Hepatocyte (in vitro differentiated cells): ENCODE data around the gene TRIM31. TPM values are rescaled to one million over a fixed set of nuclear protein-coding genes. Genes with fewer than 3 reads are reported as not detected.

Source experiments
- polyA plus RNA-seq: library from polyadenylated mRNA; unstranded; fragments of >200 nt; fragmentation: Nextera tagmentation; extraction: Ambion mirVana; gene quantifications from 2 replicates; pipeline ENCODE4 v1.2.1, GENCODE V29; 2016
- small RNA-seq: library from RNA; depleted of rRNA; stranded (forward); fragments of <200 nt; gene quantifications from one replicate; pipeline ENCODE3, GENCODE V24; 2014
- total RNA-seq: library from RNA; depleted of rRNA; stranded (reverse); fragments of >200 nt; gene quantifications from 2 replicates; pipeline ENCODE4 v1.2.3, GENCODE V29; 2014

The TRIM31 gene
- total and polyA plus RNA-seq, 2 experiments from 2014 or later = 5.0 to 6.3 TPM

Small RNAs within 50 kb of the gene (small RNA-seq; reads per million reads assigned to genes)
- not detected for gene RF00554
- gene RF02219 = not detected
- gene RF02220 = not detected

Other genes with a start within 250 kb of the TRIM31 start
- gene HLA-A, start 170.6 kb downstream of the TRIM31 start, total RNA-seq = 293 and 339 TPM in 2 replicates
- 349 and 350 TPM in 2 replicates for gene HLA-A, start 170.6 kb downstream of the TRIM31 start, polyA plus RNA-seq
- gene POLR1H, start 51.8 kb downstream of the TRIM31 start, total RNA-seq = 20.9 and 21.3 TPM in 2 replicates
- gene POLR1H, start 51.8 kb downstream of the TRIM31 start, polyA plus RNA-seq = 26.5 and 34.8 TPM in 2 replicates
- gene PPP1R11, start 45.9 kb downstream of the TRIM31 start, total RNA-seq = 50.9 and 55.6 TPM in 2 replicates
- 74.5 and 79.6 TPM in 2 replicates for gene PPP1R11, start 45.9 kb downstream of the TRIM31 start, polyA plus RNA-seq
- gene RNF39, start 37.3 kb downstream of the TRIM31 start, total RNA-seq = 0.73 and 1.1 TPM in 2 replicates
- gene RNF39, start 37.3 kb downstream of the TRIM31 start, polyA plus RNA-seq = 2.2 and 3.3 TPM in 2 replicates
- gene TRIM40, start 23.1 kb upstream of the TRIM31 start, total RNA-seq = 0.40 and 1.0 TPM in 2 replicates
- 0.34 and 2.2 TPM in 2 replicates for gene TRIM40, start 23.1 kb upstream of the TRIM31 start, polyA plus RNA-seq
- 0.12 and 0.27 TPM in 2 replicates for gene TRIM10, start 48.1 kb upstream of the TRIM31 start, total RNA-seq
- gene TRIM10, start 48.1 kb upstream of the TRIM31 start, polyA plus RNA-seq = 0.16 and 1.1 TPM in 2 replicates
- gene TRIM15, start 50.5 kb upstream of the TRIM31 start, total RNA-seq = 2.6 and 3.6 TPM in 2 replicates
- 1.2 and 1.5 TPM in 2 replicates for gene TRIM15, start 50.5 kb upstream of the TRIM31 start, polyA plus RNA-seq
- 37.2 and 42.3 TPM in 2 replicates for gene TRIM26, start 100.3 kb upstream of the TRIM31 start, total RNA-seq
- 27.2 and 29.3 TPM in 2 replicates for gene TRIM26, start 100.3 kb upstream of the TRIM31 start, polyA plus RNA-seq
- gene TRIM39, start 213.8 kb upstream of the TRIM31 start, total RNA-seq = 7.0 and 7.8 TPM in 2 replicates
- gene TRIM39, start 213.8 kb upstream of the TRIM31 start, polyA plus RNA-seq = 6.3 and 8.8 TPM in 2 replicates
- 40.8 and 41.6 TPM in 2 replicates for gene RPP21, start 232.1 kb upstream of the TRIM31 start, total RNA-seq
- 80.8 and 87.2 TPM in 2 replicates for gene RPP21, start 232.1 kb upstream of the TRIM31 start, polyA plus RNA-seq